H1 (cell line): ENCODE results near the gene CCDC30. TPM values are rescaled to one million over a fixed set of nuclear protein-coding genes. Genes with fewer than 3 reads are reported as not detected.

Experiments used
- KDM4A ChIP-seq: IDR thresholded peaks from one replicate; pipeline ENCODE4 v1.7.1; 2012; ENCODE audit warnings: low read depth, mild to moderate bottlenecking, moderate library complexity, low read length, inconsistent platforms; ENCODE audit not compliant: severe bottlenecking
- NRF1 ChIP-seq: IDR thresholded peaks from 2 replicates; pipeline ENCODE4 v1.6.1; 2011; ENCODE audit warnings: mild to moderate bottlenecking, low read depth, low read length, improper control_type of control experiment
- RBBP5 ChIP-seq: IDR thresholded peaks from 2 replicates; pipeline ENCODE4 v1.7.1; 2012; ENCODE audit warnings: low read depth, mild to moderate bottlenecking, inconsistent platforms, low read length, moderate library complexity, borderline replicate concordance
- TAF7 ChIP-seq: optimal IDR thresholded peaks from 2 replicates; pipeline ENCODE3; 2011; ENCODE audit warnings: low read depth, mild to moderate bottlenecking, inconsistent platforms, low read length, moderate library complexity, borderline replicate concordance
- polyA plus RNA-seq, 7 experiments: library from polyadenylated mRNA; depleted of rRNA in 3 of 7; stranded (reverse) in 5 of 7; unstranded in 2 of 7; fragments of >200 nt in 5 of 7; fragments of 200-250 nt in 2 of 7; gene quantifications; 1 replicate in 5 of 7; 2 replicates in 1 of 7; 4 replicates in 1 of 7; pipeline versions ENCODE4 v1.2.1 to v1.2.3, GENCODE V29; 2011 to 2013; ENCODE audit warnings: missing spikeins in 2 of 7, mixed read lengths in 2 of 7
- total RNA-seq: library from RNA; stranded (reverse); fragmentation: NEBNext Ultra II Directional; extraction: Animal tissue kit (Norgen Biotek cat#: 25700); gene quantifications from 2 replicates; pipeline ENCODE4 v1.2.1, GENCODE V29; 2021

CCDC30 gene
- total and polyA plus RNA-seq, 2 of the 8 experiments (the other 6 are each of a cell fraction or from before 2014, with no cell fraction given), result 0.60 to 1.8 TPM

- TF ChIP-seq NRF1 (no peak), KDM4A (no peak), TAF7 (no peak), RBBP5 (no peak)
Observed at GRCh38 chr1:42592811-42593210, 129.7 kb downstream of the CCDC30 start (continued).
